ENCODE data around the gene CCDC154. TPM values are rescaled to one million over a fixed set of nuclear protein-coding genes. Genes with fewer than 3 reads are reported as not detected.

The CCDC154 gene
- total and polyA plus RNA-seq, 10 of the 15 experiments (the other 5 are each of a cell fraction or from before 2014, with no cell fraction given), result 0.06 to 0.26 (median 0.25) TPM; not detected in 7

DNA sequence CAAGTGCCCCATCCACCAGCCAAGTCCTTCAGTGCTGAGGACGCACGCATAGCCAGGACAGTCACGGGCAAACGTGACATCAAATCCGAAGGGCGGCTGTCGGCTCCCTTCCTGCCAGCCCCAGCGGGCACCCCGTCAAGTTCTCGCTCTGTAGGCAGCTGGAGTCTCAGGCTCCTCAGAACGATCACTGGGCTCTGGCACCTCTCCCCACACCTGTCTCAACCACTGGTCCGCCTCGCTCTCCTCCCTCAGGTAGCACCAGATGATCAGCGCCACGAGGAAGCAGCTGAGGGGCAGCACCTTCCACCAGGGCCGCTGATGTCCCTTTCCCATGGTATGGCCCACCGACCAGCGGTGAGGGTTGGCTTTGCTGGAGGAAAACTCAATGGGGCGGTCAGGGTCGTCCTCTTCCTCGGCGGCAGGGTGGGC is 24.2 kb downstream of the CCDC154 start:
- H3K27ac ChIP-seq (ENCODE audit: control insufficient read depth, insufficient read depth), result peak overlapping the region; percentile 98
- H3K36me3 ChIP-seq (ENCODE audit: control insufficient read depth in 2 of 2, insufficient read depth in 2 of 2, low read length in 1 of 2), result peaks cover 0 to 1% of the 10 kb centered on the region in 2 experiments; a peak in 2 of 4 replicates
- POLR2A ChIA-PET, result interaction anchor here (1.0 to 2.7 kb wide), 6 partner anchors 22 to 286 kb away, joined by 3 to 7 read pairs (median 5); partner anchors contain the start of genes JPT2, MAPK8IP3 and TELO2
- in situ Hi-C loops (cut with MboI) (no loop called here), intact Hi-C loops (cut with micrococcal nuclease; ENCODE audit: unreplicated experiment) (loop anchor here (2.0 to 5.0 kb wide), 4 partner anchors 52 to 363 kb away; partner anchors contain the start of genes CRAMP1, IFT140, NUBP2 and SPSB3)
- DNase-seq (ENCODE audit: low read depth, low spot score) (no peak), ATAC-seq (peak; percentile 7), FAIRE-seq (peak; percentile 13)
- no peak overlapping the region for H2AFZ ChIP-seq (ENCODE audit: control insufficient read depth, low read depth, low read length)
- H3K4me3 ChIP-seq, result peak overlapping the region; percentile 94
- no peaks in the 10 kb centered on the region for H3K4me1 ChIP-seq (ENCODE audit: control insufficient read depth, insufficient read depth, low read length)
- no peaks in the 10 kb centered on the region for H3K9me3 ChIP-seq (replicated peaks; ENCODE audit: control insufficient read depth, insufficient read depth, low read length)
- H3K27me3 ChIP-seq (replicated peaks in 1 of 2; ENCODE audit: control insufficient read depth in 2 of 2, insufficient read depth in 2 of 2, low read length in 1 of 2), result no peaks in the 10 kb centered on the region
- H3K9ac ChIP-seq (ENCODE audit: control insufficient read depth, insufficient read depth, low read length), result peak overlapping the region; percentile 90
- TSS peak; percentile 93 for BruUV-seq (replicated peaks)
- SMC1A ChIA-PET (ENCODE audit: uncharacterized antibody, unreplicated experiment), result interaction anchor here (1.7 kb wide), 1 partner anchor 13 kb away, joined by 3 read pairs; no protein-coding TSS in a partner anchor
- WGBS (ENCODE audit: insufficient coverage, insufficient replicate concordance, low lambda C conversion rate, missing lambda C conversion rate), result under 1% methylated on average over 22 of the region's 22 CpGs
- peak overlapping the region; percentile 73 for H3K4me2 ChIP-seq (ENCODE audit: control insufficient read depth, insufficient read depth)
- CTCF ChIA-PET, result interaction anchor here (0.6 kb wide), 1 partner anchor 39 kb away, joined by 3 read pairs; no protein-coding TSS in a partner anchor
- peaks cover 20% of the 10 kb centered on the region for H3K79me2 ChIP-seq (ENCODE audit: control insufficient read depth, insufficient read depth, low read length)
- TF ChIP-seq PAX8 (IDR thresholded peaks at IDR 0.05) (no peak), BHLHE40 (IDR thresholded peaks at IDR 0.05; ENCODE audit: borderline replicate concordance in 1 of 2, low read depth in 2 of 2, low read length in 1 of 2) (peak in 1 of 2 experiments; percentile 12; a peak in 1 of 4 replicates)
- RAD21 ChIA-PET (ENCODE audit: unreplicated experiment), result interaction anchor here (0.7 to 1.0 kb wide), 3 partner anchors 12 to 362 kb away, joined by 3 to 4 read pairs (median 3); partner anchors contain the start of genes NUBP2 and SPSB3
- H4K20me1 ChIP-seq (ENCODE audit: control insufficient read depth, insufficient read depth), result no peaks in the 10 kb centered on the region

DNA sequence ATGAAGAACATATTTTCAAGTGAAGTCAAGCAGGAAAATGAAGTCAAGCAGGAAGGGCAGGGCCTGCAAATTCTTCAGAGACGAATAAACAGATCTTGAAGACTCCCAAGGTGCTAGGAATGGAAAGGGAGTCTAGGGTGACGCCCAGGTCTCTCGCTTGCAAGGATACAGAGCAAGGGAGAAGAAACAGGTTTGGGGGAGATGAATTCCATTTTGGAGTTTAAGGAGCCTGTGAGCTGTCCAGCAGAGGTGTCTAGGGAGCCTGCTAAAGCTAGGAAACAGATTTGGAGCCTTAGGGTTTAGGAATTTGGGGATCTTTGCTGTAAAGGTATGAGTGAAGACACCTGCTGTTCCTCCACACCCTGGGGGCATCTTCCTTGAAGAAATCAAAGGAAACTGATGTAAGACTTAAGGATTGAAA is 27.8 kb downstream of the CCDC154 start:
- Histone ChIP-seq H3K79me2 (ENCODE audit: control insufficient read depth, insufficient read depth, low read length) (peaks cover 25% of the 10 kb centered on the region), H3K4me1 (ENCODE audit: control insufficient read depth, insufficient read depth, low read length) (no peaks in the 10 kb centered on the region), H3K4me2 (ENCODE audit: control insufficient read depth, insufficient read depth) (no peak overlapping the region), H3K27me3 (replicated peaks in 1 of 2; ENCODE audit: control insufficient read depth in 2 of 2, insufficient read depth in 2 of 2, low read length in 1 of 2) (no peaks in the 10 kb centered on the region), H3K9me3 (replicated peaks; ENCODE audit: control insufficient read depth, insufficient read depth, low read length) (no peaks in the 10 kb centered on the region), H3K27ac (ENCODE audit: control insufficient read depth, insufficient read depth) (no peak overlapping the region), H3K9ac (ENCODE audit: control insufficient read depth, insufficient read depth, low read length) (no peak overlapping the region), H3K36me3 (ENCODE audit: control insufficient read depth in 2 of 2, insufficient read depth in 2 of 2, low read length in 1 of 2) (peaks cover 0 to 1% of the 10 kb centered on the region in 2 experiments; a peak in 2 of 4 replicates), H4K20me1 (ENCODE audit: control insufficient read depth, insufficient read depth) (no peaks in the 10 kb centered on the region), H3K4me3 (no peak overlapping the region), H2AFZ (ENCODE audit: control insufficient read depth, low read depth, low read length) (no peak overlapping the region)
- no peak for FAIRE-seq
- no peak for ATAC-seq
- CTCF ChIA-PET, result interaction anchor here (0.6 to 1.7 kb wide), 3 partner anchors 13 to 54 kb away, joined by 3 to 4 read pairs (median 4); no protein-coding TSS in a partner anchor
- BruUV-seq (replicated peaks), result no TSS peak
- no peak for DNase-seq (ENCODE audit: low read depth, low spot score)
- SMC1A ChIA-PET (ENCODE audit: uncharacterized antibody, unreplicated experiment), result interaction anchor here (1.0 kb wide), 1 partner anchor 53 kb away, joined by 3 read pairs; no protein-coding TSS in a partner anchor
- RAD21 ChIA-PET (ENCODE audit: unreplicated experiment), result interaction anchor here (0.6 kb wide), 1 partner anchor 222 kb away, joined by 3 read pairs; no protein-coding TSS in a partner anchor
- in situ Hi-C loops (cut with MboI) (no loop called here), intact Hi-C loops (cut with micrococcal nuclease; ENCODE audit: unreplicated experiment) (no loop called here)
- WGBS (ENCODE audit: insufficient coverage, insufficient replicate concordance, low lambda C conversion rate, missing lambda C conversion rate), result 79% methylated on average over 3 of the region's 3 CpGs
- POLR2A ChIA-PET, result no interaction called here
- TF ChIP-seq FOXK2 (IDR thresholded peaks at IDR 0.05) (no peak), SIX5 (IDR thresholded peaks at IDR 0.05; ENCODE audit: low read depth, low read length, severe bottlenecking) (no peak), JUNB (IDR thresholded peaks at IDR 0.05) (no peak), IRF4 (IDR thresholded peaks at IDR 0.05; ENCODE audit: low read depth, low read length) (no peak), JUND (IDR thresholded peaks at IDR 0.05; ENCODE audit: low read depth, low read length) (no peak), TARDBP (IDR thresholded peaks at IDR 0.05; ENCODE audit: borderline replicate concordance) (no peak), E2F8 (IDR thresholded peaks at IDR 0.05; ENCODE audit: low read depth, partially characterized antibody) (no peak), IKZF1 (conservative IDR thresholded peaks at IDR 0.05) (no peak)
- TF ChIP-seq, protein P1, sequence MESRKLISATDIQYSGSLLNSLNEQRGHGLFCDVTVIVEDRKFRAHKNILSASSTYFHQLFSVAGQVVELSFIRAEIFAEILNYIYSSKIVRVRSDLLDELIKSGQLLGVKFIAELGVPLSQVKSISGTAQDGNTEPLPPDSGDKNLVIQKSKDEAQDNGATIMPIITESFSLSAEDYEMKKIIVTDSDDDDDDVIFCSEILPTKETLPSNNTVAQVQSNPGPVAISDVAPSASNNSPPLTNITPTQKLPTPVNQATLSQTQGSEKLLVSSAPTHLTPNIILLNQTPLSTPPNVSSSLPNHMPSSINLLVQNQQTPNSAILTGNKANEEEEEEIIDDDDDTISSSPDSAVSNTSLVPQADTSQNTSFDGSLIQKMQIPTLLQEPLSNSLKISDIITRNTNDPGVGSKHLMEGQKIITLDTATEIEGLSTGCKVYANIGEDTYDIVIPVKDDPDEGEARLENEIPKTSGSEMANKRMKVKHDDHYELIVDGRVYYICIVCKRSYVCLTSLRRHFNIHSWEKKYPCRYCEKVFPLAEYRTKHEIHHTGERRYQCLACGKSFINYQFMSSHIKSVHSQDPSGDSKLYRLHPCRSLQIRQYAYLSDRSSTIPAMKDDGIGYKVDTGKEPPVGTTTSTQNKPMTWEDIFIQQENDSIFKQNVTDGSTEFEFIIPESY (IDR thresholded peaks at IDR 0.05), result no peak

All from GM12878 (cell line).